GM20000 (cell line): ENCODE measurements around the gene PLD3.

ENCODE experiments used
- DNase-seq: peaks from one replicate; pipeline ENCODE4 v3.0.0; 2012; ENCODE audit warnings: low spot score
- TF ChIP-seq, protein P1 (sequence below): IDR thresholded peaks from 2 replicates; pipeline ENCODE4 v1.5.1; 2012; ENCODE audit warnings: mild to moderate bottlenecking, control low read depth; ENCODE audit errors: extremely low read depth, missing control alignments

PLD3 gene, protein sequence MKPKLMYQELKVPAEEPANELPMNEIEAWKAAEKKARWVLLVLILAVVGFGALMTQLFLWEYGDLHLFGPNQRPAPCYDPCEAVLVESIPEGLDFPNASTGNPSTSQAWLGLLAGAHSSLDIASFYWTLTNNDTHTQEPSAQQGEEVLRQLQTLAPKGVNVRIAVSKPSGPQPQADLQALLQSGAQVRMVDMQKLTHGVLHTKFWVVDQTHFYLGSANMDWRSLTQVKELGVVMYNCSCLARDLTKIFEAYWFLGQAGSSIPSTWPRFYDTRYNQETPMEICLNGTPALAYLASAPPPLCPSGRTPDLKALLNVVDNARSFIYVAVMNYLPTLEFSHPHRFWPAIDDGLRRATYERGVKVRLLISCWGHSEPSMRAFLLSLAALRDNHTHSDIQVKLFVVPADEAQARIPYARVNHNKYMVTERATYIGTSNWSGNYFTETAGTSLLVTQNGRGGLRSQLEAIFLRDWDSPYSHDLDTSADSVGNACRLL

GRCh38 chr19:40348125-40348913, at the start of gene PLD3, which contains the start of gene C19orf47:
TSS of gene PLD3 (plus strand) at chr19:40348695. CDS start at chr19:40366484, 17,789 bp downstream.
TSS of gene C19orf47 (minus strand) at chr19:40348397. CDS start at chr19:40341857, 6,540 bp downstream.
- TF ChIP-seq, protein P1, sequence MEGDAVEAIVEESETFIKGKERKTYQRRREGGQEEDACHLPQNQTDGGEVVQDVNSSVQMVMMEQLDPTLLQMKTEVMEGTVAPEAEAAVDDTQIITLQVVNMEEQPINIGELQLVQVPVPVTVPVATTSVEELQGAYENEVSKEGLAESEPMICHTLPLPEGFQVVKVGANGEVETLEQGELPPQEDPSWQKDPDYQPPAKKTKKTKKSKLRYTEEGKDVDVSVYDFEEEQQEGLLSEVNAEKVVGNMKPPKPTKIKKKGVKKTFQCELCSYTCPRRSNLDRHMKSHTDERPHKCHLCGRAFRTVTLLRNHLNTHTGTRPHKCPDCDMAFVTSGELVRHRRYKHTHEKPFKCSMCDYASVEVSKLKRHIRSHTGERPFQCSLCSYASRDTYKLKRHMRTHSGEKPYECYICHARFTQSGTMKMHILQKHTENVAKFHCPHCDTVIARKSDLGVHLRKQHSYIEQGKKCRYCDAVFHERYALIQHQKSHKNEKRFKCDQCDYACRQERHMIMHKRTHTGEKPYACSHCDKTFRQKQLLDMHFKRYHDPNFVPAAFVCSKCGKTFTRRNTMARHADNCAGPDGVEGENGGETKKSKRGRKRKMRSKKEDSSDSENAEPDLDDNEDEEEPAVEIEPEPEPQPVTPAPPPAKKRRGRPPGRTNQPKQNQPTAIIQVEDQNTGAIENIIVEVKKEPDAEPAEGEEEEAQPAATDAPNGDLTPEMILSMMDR, result no peak

GRCh38 chr19:40300668-40301067, 47.8 kb upstream of the PLD3 start:
- DNase-seq, result no peak

More at GRCh38 chr19:40348125-40348913, at the start of gene PLD3, which contains the start of gene C19orf47:
- peak; percentile 100 for DNase-seq

GRCh38 chr19:40302224-40303011, 46.1 kb upstream of the PLD3 start:
- TF ChIP-seq, protein P1, result no peak
- no peak for DNase-seq

More at GRCh38 chr19:40300668-40301067, 47.8 kb upstream of the PLD3 start:
- TF ChIP-seq, protein P1, result no peak

DNA sequence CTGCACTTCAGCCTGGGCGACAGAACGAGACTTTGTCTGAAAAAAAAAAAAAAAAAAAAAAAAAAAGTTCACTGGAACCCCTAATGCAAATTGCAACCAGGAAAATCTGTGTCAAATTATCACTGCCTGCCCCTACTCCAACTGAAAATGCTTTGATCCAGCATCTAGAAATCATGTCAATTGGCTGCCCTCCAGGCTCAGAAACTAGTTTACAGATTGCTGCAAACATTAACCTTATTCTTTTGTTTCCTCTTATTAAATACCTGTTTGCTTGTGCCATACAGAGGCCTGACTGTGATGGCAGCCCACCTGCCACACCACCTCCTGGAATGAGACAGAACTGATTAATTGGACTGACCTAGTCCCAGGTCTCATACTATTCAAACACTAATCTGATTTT, 44.7 kb upstream of the PLD3 start:
- TF ChIP-seq, protein P1, result no peak
- DNase-seq, result no peak

DNA sequence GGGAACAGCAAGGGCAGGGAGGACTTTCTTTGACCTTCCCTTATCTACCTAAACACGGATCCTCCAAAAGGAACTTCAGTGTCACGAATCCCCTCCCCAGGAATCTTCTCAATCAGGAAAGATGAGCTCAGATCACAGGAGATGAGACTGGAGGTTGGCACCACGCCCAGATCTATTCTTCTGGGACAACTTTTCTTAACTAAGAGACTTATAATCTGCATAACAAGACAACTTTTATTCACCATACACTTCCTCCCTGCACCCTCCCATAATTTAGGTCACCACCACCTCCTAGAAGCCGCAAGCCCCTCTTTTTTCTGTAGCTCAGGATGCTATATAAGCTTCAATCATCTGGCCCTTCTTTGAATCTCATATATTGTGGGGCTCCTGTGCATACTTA, 44.2 kb upstream of the PLD3 start:
- no peak for DNase-seq
- TF ChIP-seq, protein P1, result no peak

DNA sequence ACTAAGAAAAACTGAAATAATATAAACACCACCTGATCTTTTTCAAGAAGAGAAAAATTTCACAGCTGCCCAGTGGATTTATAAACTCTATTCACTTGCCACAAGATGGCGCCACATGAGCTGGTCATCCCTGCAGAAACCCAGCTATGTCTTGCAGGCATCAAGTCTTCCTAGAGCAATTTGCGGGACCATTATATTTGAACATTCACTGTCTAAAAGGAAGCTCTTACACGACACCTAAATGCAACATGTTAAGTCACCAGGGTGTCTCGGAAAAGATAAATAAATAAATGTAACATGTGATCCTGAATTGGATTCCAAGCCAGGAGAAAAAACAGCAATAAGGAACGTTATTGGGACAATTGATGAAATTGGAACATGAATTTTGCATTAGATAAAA, 43.1 kb upstream of the PLD3 start:
- TF ChIP-seq, protein P1, result peak; percentile 69
- DNase-seq, result peak; percentile 84
